Esophagus (tissue), 2 donors: ENCODE results near the gene MPPED2. TPM values are rescaled to one million over a fixed set of nuclear protein-coding genes. Genes with fewer than 3 reads are reported as not detected.
"Not testable (repeated sequence)": the region's sequence is repeated elsewhere in the genome, so short reads cannot be mapped to it uniquely, and the experiment has no call there.

ENCODE experiments used
- H3K27ac ChIP-seq, 2 donors: one replicate each; pipeline ENCODE4 v1.5.1; 2013; ENCODE audit warnings: low read depth in 2 of 2, mild to moderate bottlenecking in 2 of 2, inconsistent platforms in 1 of 2, low read length in 1 of 2, moderate library complexity in 1 of 2
- H3K27me3 ChIP-seq, 2 donors: one replicate each; pipeline ENCODE4 v1.6.1; 2013; ENCODE audit warnings: low read length in 2 of 2, control low read depth in 1 of 2, mild to moderate bottlenecking in 1 of 2; ENCODE audit not compliant: insufficient read depth in 2 of 2, control insufficient read depth in 1 of 2
- H3K36me3 ChIP-seq, 2 donors: one replicate each; pipeline ENCODE4 v1.6.1; 2013; ENCODE audit warnings: low read length in 1 of 2; ENCODE audit not compliant: control insufficient read depth in 2 of 2, insufficient read depth in 2 of 2
- H3K4me1 ChIP-seq, 2 donors: one replicate each; pipeline ENCODE4 v1.6.1; 2013; ENCODE audit warnings: low read length in 1 of 2; ENCODE audit not compliant: control insufficient read depth in 2 of 2, insufficient read depth in 2 of 2
- H3K4me3 ChIP-seq, 2 donors: one replicate each; pipeline ENCODE4 v1.5.1; 2013; ENCODE audit warnings: low read length in 2 of 2, mild to moderate bottlenecking in 2 of 2, low read depth in 1 of 2, moderate library complexity in 1 of 2
- H3K9me3 ChIP-seq, 2 donors: one replicate each; pipeline ENCODE4 v1.6.1; 2013; ENCODE audit warnings: mild to moderate bottlenecking in 2 of 2, low read depth in 1 of 2, low read length in 1 of 2, moderate library complexity in 1 of 2; ENCODE audit not compliant: control insufficient read depth in 2 of 2, insufficient read depth in 1 of 2
- WGBS, 2 donors: extraction: QIAGEN DNeasy Blood & Tissue Kit; methylation state at CpG; one replicate each; pipeline ENCODE4 v1.1.7; 2013; 5-methylcytosine and 5-hydroxymethylcytosine counted together
- polyA plus RNA-seq, 2 donors: library from polyadenylated mRNA; stranded (reverse); fragments of 200-250 nt; gene quantifications; one replicate each; pipeline ENCODE4 v1.2.3, GENCODE V29; 2013
- donor health status: healthy with polysubstance abuse.
- donor health status: Bipolar disorder and iron deficiency.

MPPED2 gene
- polyA plus RNA-seq, 2 donors, result 0.58 to 1.4 TPM

GRCh38 chr11:30560206-30561106 is 25.7 kb downstream of the MPPED2 start:
- H3K9me3 ChIP-seq, result no peaks in the 10 kb centered on the region
- no peaks in the 10 kb centered on the region for H3K36me3 ChIP-seq
- WGBS, 2 donors, result 53 to 60% methylated on average over 7 of the region's 7 CpGs
- H3K27ac ChIP-seq, result no peak overlapping the region
- no peak overlapping the region for H3K4me3 ChIP-seq
- no peaks in the 10 kb centered on the region for H3K27me3 ChIP-seq
- no peaks in the 10 kb centered on the region for H3K4me1 ChIP-seq

- WGBS, 2 donors, result 94 to 95% methylated on average over 1 of the region's 1 CpG
- H3K4me1 ChIP-seq, result no peaks in the 10 kb centered on the region
Observed at GRCh38 chr11:30559004-30559403, 27.1 kb downstream of the MPPED2 start.

DNA sequence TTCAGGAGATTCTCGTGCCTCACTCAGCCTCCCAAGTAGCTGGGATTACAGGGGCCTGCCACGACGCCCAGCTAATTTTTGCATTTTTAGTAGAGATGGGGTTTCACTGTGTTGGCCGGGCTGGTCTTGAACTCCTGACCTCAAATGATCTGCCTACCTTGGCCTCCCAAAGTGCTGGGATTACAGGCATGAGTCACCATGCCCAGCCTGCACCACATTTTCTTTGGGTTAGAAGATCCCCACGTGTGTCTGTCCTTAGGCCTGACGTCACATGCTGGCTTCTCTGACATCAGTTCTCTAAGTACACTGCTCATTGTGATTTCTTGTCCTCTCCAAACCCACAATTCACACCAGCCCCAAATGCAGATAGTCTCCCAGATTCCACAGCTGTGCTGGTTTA is 31.6 kb downstream of the MPPED2 start:
- not testable (repeated sequence) for H3K9me3 ChIP-seq, H3K36me3 ChIP-seq, H3K27me3 ChIP-seq, H3K27ac ChIP-seq, H3K4me3 ChIP-seq, H3K4me1 ChIP-seq
- WGBS, 2 donors, result 82 to 84% methylated on average over 6 of the region's 6 CpGs

More at GRCh38 chr11:30559004-30559403, 27.1 kb downstream of the MPPED2 start:
- Histone ChIP-seq H3K9me3 (no peaks in the 10 kb centered on the region), H3K36me3 (no peaks in the 10 kb centered on the region), H3K27me3 (no peaks in the 10 kb centered on the region), H3K27ac (no peak overlapping the region), H3K4me3 (no peak overlapping the region)

- WGBS, 2 donors, result 47 to 49% methylated on average over 3 of the region's 3 CpGs
Observed at GRCh38 chr11:30553521-30554110, 32.5 kb downstream of the MPPED2 start.

GRCh38 chr11:30552839-30553238 is 33.3 kb downstream of the MPPED2 start:
- H3K4me1 ChIP-seq, result no peaks in the 10 kb centered on the region
- H3K9me3 ChIP-seq, result no peaks in the 10 kb centered on the region
- no peak overlapping the region for H3K27ac ChIP-seq
- no peaks in the 10 kb centered on the region for H3K27me3 ChIP-seq
- no peak overlapping the region for H3K4me3 ChIP-seq
- 87 to 89% methylated on average over 5 of the region's 5 CpGs for WGBS, 2 donors
- no peaks in the 10 kb centered on the region for H3K36me3 ChIP-seq

More at GRCh38 chr11:30553521-30554110, 32.5 kb downstream of the MPPED2 start:
- no peaks in the 10 kb centered on the region for H3K4me1 ChIP-seq
- H3K36me3 ChIP-seq, result no peaks in the 10 kb centered on the region
- no peaks in the 10 kb centered on the region for H3K9me3 ChIP-seq
- no peaks in the 10 kb centered on the region for H3K27me3 ChIP-seq
- no peak overlapping the region for H3K27ac ChIP-seq
- H3K4me3 ChIP-seq, result no peak overlapping the region

GRCh38 chr11:30550022-30550542 is 36.1 kb downstream of the MPPED2 start:
- Histone ChIP-seq H3K9me3 (no peaks in the 10 kb centered on the region), H3K4me3 (no peak overlapping the region)
- WGBS, 2 donors, result 89 to 90% methylated on average over 4 of the region's 4 CpGs

GRCh38 chr11:30549565-30549964 is 36.6 kb downstream of the MPPED2 start:
- 72 to 83% methylated on average over 4 of the region's 4 CpGs for WGBS, 2 donors
- Histone ChIP-seq H3K27me3 (no peaks in the 10 kb centered on the region), H3K4me3 (no peak overlapping the region)

More at GRCh38 chr11:30550022-30550542, 36.1 kb downstream of the MPPED2 start:
- H3K27ac ChIP-seq, result no peak overlapping the region
- no peaks in the 10 kb centered on the region for H3K27me3 ChIP-seq
- no peaks in the 10 kb centered on the region for H3K4me1 ChIP-seq
- no peaks in the 10 kb centered on the region for H3K36me3 ChIP-seq

GRCh38 chr11:30546334-30546733 is 39.8 kb downstream of the MPPED2 start:
- H3K4me1 ChIP-seq, result no peaks in the 10 kb centered on the region
- H3K9me3 ChIP-seq, result no peaks in the 10 kb centered on the region
- H3K27me3 ChIP-seq, result no peaks in the 10 kb centered on the region
- WGBS, 2 donors, result 43 to 48% methylated on average over 1 of the region's 1 CpG
- H3K4me3 ChIP-seq, result no peak overlapping the region
- H3K27ac ChIP-seq, result no peak overlapping the region
- no peaks in the 10 kb centered on the region for H3K36me3 ChIP-seq

More at GRCh38 chr11:30549565-30549964, 36.6 kb downstream of the MPPED2 start:
- no peaks in the 10 kb centered on the region for H3K4me1 ChIP-seq
- H3K27ac ChIP-seq, result no peak overlapping the region
- H3K9me3 ChIP-seq, result no peaks in the 10 kb centered on the region
- H3K36me3 ChIP-seq, result no peaks in the 10 kb centered on the region

DNA sequence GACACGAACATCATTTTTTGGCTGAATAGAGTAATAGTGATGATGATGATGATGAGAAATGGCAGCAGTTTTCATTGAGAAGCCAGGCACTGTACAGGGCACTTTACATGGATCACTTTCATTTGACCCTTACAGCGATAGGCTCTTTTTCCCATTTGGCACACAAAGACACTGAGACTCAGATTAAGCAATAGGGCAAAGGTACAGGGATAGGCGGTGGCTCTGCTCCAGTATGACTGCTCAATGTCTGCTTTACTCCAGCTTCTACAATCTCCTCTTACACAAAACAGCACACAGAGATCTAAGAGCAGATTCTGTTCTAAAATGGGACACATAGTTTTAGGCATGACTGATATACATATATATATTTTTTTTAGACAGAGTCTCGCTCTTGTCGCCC is 40.6 kb downstream of the MPPED2 start:
- 85 to 96% methylated on average over 5 of the region's 5 CpGs for WGBS, 2 donors
- Histone ChIP-seq H3K4me1 (no peaks in the 10 kb centered on the region), H3K27me3 (no peaks in the 10 kb centered on the region), H3K27ac (no peak overlapping the region), H3K36me3 (no peaks in the 10 kb centered on the region), H3K4me3 (no peak overlapping the region), H3K9me3 (no peaks in the 10 kb centered on the region)
